Left colon (tissue), 2 donors: ENCODE data around the gene HJURP. TPM values are rescaled to one million over a fixed set of nuclear protein-coding genes. Genes with fewer than 3 reads are reported as not detected.

Experiments
- ATAC-seq: fragments of 200-7000 bp; cut with Tn5 transposase; one replicate; pipeline ENCODE4 v1.9.1; 2020; ENCODE audit warnings: mild to moderate bottlenecking, moderate library complexity
- DNase-seq, 2 donors: peaks; one replicate each; pipeline ENCODE4 v3.0.0-alpha.2; 2020
- intact Hi-C, 2 donors: fragments of 100-400 bp; cut with DNase I in 1 of 2; cut with micrococcal nuclease in 1 of 2; formaldehyde crosslinking; loops; one replicate each; pipeline versions ENCODE4 v1.11.2 to v1.14.0; 2022; cut with DNase I, micrococcal nuclease
- total RNA-seq, 2 donors: library from RNA; stranded (reverse); fragmentation: NEBNext Ultra II Directional; extraction: Animal tissue kit (Norgen Biotek cat#: 25700); gene quantifications; one replicate each; pipeline ENCODE4 v1.2.1, GENCODE V29; 2021
- donor health status: DM: no; HTN: no; CAD: no.
- donor health status: DM: yes; HTN: yes; CAD: no.

Gene HJURP
- total RNA-seq, 2 donors from 2014 or later = 1.7 to 6.3 TPM

- ATAC-seq = no peak
- no peak for DNase-seq
- intact Hi-C loops = no loop called here
These were observed 3.6 kb downstream of the HJURP start for GRCh38 chr2:233850745-233851144.

GRCh38 chr2:233849607-233850271 is 4.6 kb downstream of the HJURP start:
- no peak for ATAC-seq
- no peak for DNase-seq
- intact Hi-C loops = no loop called here

DNA sequence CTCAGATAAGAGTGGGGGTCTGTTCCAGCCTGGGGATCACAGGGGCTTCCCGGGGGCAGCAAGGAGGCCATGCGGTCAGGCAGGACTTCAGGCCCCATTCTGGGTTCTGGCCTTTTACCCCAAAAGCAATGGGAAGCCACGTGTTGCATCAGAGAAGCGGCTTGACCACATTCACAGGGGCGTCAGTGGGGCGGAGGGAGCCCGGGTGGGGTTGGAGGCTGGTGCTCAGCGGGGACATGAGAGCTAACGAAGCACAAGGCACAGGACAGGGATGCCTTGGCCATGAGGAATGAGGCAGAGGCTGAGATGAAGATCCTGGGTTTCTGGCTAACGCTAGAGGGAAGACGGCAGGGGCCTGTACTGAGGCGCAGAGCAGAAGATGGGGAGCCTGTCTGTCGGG is 6.1 kb downstream of the HJURP start:
- no peak for DNase-seq
- intact Hi-C loops = no loop called here
- ATAC-seq = no peak

GRCh38 chr2:233847248-233847898 is 7.0 kb downstream of the HJURP start:
- ATAC-seq (no peak), DNase-seq (no peak)
- intact Hi-C loops = no loop called here

GRCh38 chr2:233846387-233847247 is 7.7 kb downstream of the HJURP start:
- intact Hi-C loops = no loop called here
- DNase-seq = no peak
- no peak for ATAC-seq

DNA sequence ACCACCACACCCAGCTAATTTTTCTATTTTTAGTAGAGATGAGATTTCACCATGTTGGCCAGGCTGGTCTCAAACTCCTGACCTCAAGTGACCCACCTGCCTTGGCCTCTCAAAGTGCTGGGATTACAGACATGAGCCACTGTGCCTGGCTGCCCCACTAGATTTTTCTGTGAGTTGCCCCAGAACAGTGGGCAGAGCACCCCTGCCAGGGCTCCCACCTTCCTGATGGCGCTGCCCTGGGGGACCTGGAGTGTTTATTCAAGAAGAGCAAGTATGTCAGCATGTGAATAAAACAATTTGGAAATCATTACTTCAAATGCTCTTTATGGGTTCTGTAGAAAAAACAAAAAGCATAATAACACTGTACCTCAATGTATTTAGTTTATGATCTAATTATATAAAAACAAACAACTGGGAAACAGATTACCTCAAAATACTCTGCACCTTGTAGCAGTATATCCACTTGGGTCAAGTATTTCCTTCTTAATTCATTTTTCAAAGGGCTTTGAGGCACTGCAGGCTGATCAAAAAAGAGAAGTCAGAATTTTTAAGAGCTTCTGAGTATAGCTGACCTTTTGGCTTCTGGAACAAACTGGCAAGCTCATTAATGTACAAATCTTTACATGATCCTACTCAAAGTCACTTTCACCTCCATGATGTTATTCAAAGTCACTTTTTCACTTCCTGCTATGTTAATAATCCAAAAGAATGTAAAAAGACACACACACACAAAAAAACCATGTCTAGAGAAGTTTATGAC is 8.9 kb downstream of the HJURP start:
- no peak for ATAC-seq

GRCh38 chr2:233844836-233845235 is 9.5 kb downstream of the HJURP start:
- DNase-seq = no peak
- ATAC-seq = no peak
- intact Hi-C loops = no loop called here

More for the DNA sequence above, 8.9 kb downstream of the HJURP start:
- intact Hi-C loops = no loop called here
- no peak for DNase-seq

DNA sequence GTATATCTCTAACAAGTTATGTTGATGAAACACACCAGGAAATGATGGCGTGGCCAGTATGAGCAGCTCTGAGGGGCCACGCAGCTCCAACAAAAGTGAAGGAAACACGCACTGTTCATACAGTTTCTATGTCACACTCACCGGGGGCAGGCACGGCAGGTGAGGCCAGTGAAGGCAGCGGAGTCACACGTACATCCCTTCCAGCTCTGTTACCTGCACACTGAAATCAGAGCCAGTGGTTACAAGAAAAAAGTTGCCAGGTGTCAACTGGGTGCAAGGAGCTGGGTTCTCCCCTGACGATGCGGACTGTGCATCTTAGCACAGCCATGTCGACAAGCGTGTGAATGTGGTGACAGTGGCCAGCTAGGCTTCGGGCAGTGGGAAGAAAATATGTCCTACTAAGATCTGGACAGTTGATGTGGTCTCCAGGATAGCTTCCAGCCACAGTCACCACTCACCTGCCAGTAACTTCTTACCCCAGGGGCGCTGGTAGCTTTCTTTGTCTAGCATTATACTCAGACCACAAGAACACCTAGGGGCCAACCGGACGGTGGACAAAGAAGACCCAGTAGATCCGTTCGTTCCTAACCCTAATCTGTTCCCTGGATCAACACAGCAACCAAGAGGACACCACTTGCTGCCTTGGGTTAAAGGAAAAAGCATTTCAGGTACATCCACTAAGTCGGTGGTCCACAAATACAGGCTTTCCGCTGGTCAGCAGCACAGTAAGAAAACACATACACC is 10.1 kb downstream of the HJURP start:
- ATAC-seq = no peak
- no peak for DNase-seq
- intact Hi-C loops = no loop called here

GRCh38 chr2:233841183-233841582 is 13.2 kb downstream of the HJURP start:
- DNase-seq (no peak), ATAC-seq (no peak)
- intact Hi-C loops = no loop called here

GRCh38 chr2:233840520-233840919 is 13.8 kb downstream of the HJURP start:
- no peak for DNase-seq
- intact Hi-C loops = no loop called here
- no peak for ATAC-seq

DNA sequence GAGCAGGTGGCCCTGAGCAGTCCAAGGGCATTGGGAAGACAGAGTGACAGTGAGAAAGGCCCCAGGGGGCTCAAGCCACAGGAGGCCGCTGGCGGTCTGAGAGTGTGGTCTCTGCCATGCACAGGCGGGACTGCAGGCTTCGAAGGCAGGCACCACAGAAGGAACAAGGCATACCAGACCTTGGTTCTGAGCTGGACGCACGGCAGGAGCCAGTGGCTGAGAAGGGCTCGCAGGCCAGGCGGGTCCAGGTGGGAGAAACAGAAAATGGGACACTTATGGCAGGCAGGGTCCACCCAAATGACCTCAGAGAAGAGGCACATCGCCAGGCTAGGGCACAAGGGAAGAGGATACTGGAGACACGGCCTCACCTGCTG is 14.9 kb downstream of the HJURP start:
- DNase-seq = no peak
- ATAC-seq = no peak
- intact Hi-C loops = no loop called here

- intact Hi-C loops = no loop called here
- ATAC-seq = no peak
- DNase-seq = no peak
These were observed 15.4 kb downstream of the HJURP start for GRCh38 chr2:233838726-233839446.

GRCh38 chr2:233838251-233838650 is 16.1 kb downstream of the HJURP start:
- DNase-seq = no peak
- intact Hi-C loops = no loop called here
- no peak for ATAC-seq

- ATAC-seq (no peak), DNase-seq (no peak)
- intact Hi-C loops = no loop called here
These were observed 16.6 kb downstream of the HJURP start for GRCh38 chr2:233837694-233838229.

GRCh38 chr2:233836359-233836758 is 18.0 kb downstream of the HJURP start:
- no peak for ATAC-seq
- intact Hi-C loops = no loop called here
- no peak for DNase-seq

DNA sequence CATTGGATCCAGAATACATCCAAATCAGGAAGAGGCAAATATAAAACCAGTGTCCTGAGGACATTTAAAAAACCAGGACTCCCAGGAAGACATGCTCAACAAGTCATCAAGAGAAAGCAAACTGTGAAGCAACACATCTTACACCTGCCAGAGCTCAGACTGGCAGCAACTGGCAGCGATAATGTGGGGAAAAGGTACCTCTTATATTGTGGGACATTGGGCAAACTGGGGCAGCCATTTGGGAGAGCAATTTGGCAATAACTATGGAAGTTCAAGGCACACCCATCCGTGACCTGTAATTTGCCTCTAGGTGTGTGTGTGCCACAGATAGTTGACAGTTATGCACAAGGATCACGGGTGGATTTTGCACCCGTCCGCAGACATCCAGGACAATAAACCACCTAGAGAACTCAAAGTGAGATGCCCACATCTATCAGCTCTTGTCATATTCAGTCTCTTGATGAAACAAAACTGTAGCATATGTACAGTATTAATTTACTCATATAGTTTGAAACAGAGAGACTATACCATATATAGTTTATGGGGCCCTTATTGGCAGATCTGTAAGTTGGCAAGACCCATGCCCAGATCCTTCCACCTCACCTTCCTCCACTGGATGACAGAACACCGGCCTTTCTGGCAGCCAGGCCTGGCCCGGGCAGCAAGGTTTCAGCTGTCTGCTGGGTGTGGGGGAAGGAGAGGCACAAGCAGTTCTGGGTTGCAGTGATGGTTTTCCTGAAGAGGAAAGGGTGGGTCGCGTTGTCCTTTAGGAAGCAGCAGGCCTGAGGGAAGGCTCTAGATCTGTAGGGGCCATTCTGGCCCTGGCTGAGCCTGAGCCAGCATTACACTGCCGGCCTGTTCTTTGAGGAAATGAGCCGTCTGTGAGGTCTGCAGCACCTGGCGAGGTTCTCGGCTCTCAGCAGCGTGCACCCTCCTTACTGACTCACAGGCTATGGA is 18.8 kb downstream of the HJURP start:
- ATAC-seq (peak; percentile 35), DNase-seq (no peak)
- intact Hi-C loops = no loop called here

DNA sequence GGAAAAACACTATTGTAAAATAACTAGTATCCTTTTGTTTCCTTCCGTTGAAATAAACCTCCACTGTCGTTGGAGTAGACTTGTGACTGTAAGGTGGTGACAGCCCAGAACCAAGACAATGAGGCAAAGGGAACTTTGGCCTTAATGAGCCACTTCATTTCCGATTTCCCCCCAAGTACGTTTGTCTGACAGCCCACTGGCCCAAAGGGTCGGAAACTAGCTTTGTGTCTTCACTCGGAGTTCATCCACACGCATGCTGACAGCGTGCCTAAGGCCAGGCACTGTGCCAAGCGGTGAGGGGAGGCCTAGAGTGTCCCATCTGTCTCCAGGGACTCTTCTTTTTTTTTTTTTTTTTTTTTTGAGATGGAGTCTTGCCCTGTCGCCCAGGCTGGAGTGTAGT is 21.0 kb downstream of the HJURP start:
- ATAC-seq = no peak
- intact Hi-C loops = no loop called here
- DNase-seq = no peak
